SHP77 treated with DMSO at 0.1 percent for 48 hours (cell line): ENCODE data around the gene NXNL2.

Experiments used
- DNase-seq: peaks from one replicate; lab custom pipeline; 2025; lab: John Stamatoyannopoulos, UW

Gene NXNL2

GRCh38 chr9:88578121-88579049, 43.4 kb downstream of the NXNL2 start:
- DNase-seq: peak; percentile 16

- no peak for DNase-seq
These were observed 44.2 kb downstream of the NXNL2 start for GRCh38 chr9:88579050-88579715.

- DNase-seq: no peak
These were observed 46.0 kb downstream of the NXNL2 start for GRCh38 chr9:88580961-88581360.

GRCh38 chr9:88583901-88584596, 49.1 kb downstream of the NXNL2 start:
- no peak for DNase-seq

- DNase-seq: no peak
These were observed 50.4 kb downstream of the NXNL2 start for GRCh38 chr9:88585426-88585825.

- no peak for DNase-seq
These were observed 51.5 kb downstream of the NXNL2 start for GRCh38 chr9:88586452-88586851.

- no peak for DNase-seq
These were observed 52.2 kb downstream of the NXNL2 start for GRCh38 chr9:88587182-88587581.

- no peak for DNase-seq
These were observed 53.1 kb downstream of the NXNL2 start for GRCh38 chr9:88587885-88588649.

GRCh38 chr9:88589656-88590055, 54.7 kb downstream of the NXNL2 start:
- DNase-seq: no peak

- no peak for DNase-seq
These were observed 55.7 kb downstream of the NXNL2 start for GRCh38 chr9:88590558-88591146.

GRCh38 chr9:88593537-88594185, 58.7 kb downstream of the NXNL2 start:
- no peak for DNase-seq
